ENCODE measurements around the gene IL5RA.

The IL5RA gene

DNA sequence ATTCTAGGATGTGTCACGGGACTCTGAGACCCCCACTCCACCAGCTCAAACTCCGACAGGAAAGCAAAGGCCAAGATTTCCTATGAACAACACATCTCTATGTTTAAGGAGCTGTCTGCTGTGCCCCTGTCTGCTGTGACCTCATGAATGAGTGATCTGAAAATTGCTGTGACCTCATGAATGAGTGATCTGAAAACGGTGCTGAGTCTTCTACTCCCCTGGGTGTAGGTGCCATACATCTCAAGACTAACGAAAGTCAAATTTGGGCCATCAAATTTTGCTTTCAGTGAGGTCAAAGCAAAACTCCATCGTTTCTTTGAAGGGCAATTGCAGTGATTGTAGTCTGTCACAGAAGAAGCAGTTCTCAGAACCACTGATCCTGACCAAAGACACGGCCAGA lies 24.4 kb downstream of the IL5RA start:
- TF ChIP-seq, protein P1, sequence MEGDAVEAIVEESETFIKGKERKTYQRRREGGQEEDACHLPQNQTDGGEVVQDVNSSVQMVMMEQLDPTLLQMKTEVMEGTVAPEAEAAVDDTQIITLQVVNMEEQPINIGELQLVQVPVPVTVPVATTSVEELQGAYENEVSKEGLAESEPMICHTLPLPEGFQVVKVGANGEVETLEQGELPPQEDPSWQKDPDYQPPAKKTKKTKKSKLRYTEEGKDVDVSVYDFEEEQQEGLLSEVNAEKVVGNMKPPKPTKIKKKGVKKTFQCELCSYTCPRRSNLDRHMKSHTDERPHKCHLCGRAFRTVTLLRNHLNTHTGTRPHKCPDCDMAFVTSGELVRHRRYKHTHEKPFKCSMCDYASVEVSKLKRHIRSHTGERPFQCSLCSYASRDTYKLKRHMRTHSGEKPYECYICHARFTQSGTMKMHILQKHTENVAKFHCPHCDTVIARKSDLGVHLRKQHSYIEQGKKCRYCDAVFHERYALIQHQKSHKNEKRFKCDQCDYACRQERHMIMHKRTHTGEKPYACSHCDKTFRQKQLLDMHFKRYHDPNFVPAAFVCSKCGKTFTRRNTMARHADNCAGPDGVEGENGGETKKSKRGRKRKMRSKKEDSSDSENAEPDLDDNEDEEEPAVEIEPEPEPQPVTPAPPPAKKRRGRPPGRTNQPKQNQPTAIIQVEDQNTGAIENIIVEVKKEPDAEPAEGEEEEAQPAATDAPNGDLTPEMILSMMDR (IDR thresholded peaks at IDR 0.05; ENCODE audit: low read depth, low read length, missing control alignments) = no peak
- H3K4me3 ChIP-seq (ENCODE audit: low read depth, low read length) = no peak overlapping the region
- DNase-seq (ENCODE audit: low read depth) = no peak
- in situ Hi-C loops (cut with HindIII; ENCODE audit: low sequenced_read_pairs) = no loop called here

DNA sequence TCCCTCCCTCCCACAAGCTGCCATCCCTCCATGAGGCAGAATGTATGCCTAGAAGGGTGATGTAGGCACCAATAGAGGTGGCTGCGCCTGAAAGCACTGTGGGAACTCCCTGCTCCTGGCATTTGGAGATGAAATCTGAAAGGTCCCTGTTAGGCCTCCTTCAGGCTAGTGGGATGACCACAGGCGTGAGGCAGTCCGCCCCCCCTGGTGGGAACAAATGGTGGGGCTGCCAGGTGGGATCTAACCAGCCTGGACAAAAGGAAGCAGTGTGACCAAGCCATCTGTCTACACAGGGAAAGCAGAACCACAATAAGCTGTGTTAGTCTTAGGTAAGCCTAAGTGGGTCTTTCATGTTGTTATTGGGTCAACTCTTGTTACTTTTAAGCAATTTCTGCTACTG lies 25.3 kb downstream of the IL5RA start:
- TF ChIP-seq, protein P1 (IDR thresholded peaks at IDR 0.05; ENCODE audit: low read depth, low read length, missing control alignments) = no peak
- in situ Hi-C loops (cut with HindIII; ENCODE audit: low sequenced_read_pairs) = no loop called here
- no peak overlapping the region for H3K4me3 ChIP-seq (ENCODE audit: low read depth, low read length)
- no peak for DNase-seq (ENCODE audit: low read depth)

DNA sequence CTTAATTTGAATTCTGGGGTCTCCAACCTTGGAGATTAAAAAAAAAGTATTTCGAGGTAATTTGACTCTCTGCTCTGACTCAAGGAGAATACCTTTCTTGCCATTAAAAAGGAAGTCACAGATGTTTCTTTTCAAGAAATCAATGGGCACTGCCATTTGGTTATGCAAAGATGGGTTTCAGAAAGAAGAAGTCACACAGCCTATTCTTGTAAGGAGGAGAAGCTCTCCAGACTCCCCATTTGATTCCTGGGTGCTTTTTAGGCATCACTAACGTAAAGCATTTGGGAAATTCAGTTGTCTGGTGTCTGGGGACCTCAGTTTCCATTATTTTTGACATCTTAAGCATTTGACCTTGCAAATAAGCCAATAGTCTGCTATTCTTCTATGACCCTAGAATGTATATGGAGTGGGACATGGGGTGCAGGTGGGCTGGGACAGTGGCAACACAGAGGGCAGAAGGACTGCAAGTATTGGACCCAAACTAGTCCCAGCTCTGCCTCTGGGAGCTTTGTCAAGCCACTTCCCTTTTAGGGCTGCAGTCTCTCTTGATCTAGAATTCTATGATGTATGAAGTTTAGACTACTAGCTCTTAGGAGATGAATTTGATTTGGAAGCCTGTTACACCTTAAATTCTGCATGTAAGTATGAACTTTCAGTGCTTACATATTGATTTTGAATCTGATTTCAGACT lies 27.8 kb downstream of the IL5RA start:
- H3K4me3 ChIP-seq (ENCODE audit: low read depth, low read length) = no peak overlapping the region
- in situ Hi-C loops (cut with HindIII; ENCODE audit: low sequenced_read_pairs) = no loop called here
- TF ChIP-seq, protein P1 (IDR thresholded peaks at IDR 0.05; ENCODE audit: low read depth, low read length, missing control alignments) = no peak
- no peak for DNase-seq (ENCODE audit: low read depth)

DNA sequence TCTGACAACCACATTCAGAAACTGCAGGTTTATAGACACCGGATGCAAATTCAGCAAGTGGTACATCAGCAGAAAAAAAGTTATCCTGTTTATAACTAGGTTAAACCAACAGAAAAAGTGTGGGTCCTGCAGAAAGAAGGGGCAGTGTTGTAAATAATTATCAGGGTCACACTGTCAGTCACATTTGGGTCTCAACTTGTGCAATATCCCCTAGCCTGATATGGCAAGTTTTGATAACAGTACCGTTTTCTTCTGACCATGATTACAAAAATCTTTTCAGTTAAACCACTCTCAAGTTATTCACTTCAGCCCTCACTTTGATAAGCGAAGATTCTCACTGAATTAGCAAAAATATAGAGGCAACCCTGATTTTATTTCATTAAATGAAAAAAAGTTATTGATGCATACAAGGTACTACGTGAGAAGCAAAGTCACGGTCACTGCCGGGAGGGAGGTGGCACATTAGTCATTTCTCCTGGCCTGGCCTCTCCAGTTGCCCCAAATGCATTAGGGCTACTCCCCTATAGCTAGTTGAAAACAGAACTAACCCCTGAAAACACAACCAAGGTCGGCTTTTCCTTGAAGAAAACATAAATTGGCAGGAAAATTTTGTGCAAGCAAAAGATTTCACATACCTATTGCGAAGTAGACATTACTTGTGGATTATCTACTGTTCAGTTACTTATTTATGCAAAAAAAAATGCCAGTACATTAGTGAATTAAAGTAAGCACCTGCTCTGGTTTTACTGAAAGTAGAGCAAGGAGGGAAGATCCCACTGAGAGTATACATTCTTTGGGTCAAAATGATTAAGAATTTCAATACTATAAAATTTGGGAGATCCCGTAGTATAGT lies 28.6 kb downstream of the IL5RA start:
- TF ChIP-seq, protein P1 (IDR thresholded peaks at IDR 0.05; ENCODE audit: low read depth, low read length, missing control alignments) = no peak
- H3K4me3 ChIP-seq (ENCODE audit: low read depth, low read length) = no peak overlapping the region
- DNase-seq (ENCODE audit: low read depth) = no peak
- in situ Hi-C loops (cut with HindIII; ENCODE audit: low sequenced_read_pairs) = no loop called here

DNA sequence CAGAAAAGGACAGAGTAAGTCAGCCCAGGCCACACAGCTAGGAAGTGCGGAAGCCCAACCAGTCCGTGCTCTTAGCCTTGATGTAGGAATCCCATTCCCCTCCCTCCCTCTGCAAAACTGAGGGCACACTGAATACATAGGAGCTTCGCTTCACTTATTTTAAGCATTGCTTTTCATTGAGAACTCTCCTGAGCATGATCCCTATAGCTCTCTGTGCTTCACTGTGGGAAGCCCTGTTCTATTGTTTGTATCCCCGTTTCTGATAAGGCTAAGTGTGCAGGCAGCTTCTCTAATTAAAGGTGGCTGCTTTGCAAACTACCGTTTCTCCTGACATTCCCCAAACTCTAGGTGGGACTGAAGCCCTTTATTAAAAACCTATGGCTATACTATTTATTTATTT lies 29.9 kb downstream of the IL5RA start:
- in situ Hi-C loops (cut with HindIII; ENCODE audit: low sequenced_read_pairs) = no loop called here

DNA sequence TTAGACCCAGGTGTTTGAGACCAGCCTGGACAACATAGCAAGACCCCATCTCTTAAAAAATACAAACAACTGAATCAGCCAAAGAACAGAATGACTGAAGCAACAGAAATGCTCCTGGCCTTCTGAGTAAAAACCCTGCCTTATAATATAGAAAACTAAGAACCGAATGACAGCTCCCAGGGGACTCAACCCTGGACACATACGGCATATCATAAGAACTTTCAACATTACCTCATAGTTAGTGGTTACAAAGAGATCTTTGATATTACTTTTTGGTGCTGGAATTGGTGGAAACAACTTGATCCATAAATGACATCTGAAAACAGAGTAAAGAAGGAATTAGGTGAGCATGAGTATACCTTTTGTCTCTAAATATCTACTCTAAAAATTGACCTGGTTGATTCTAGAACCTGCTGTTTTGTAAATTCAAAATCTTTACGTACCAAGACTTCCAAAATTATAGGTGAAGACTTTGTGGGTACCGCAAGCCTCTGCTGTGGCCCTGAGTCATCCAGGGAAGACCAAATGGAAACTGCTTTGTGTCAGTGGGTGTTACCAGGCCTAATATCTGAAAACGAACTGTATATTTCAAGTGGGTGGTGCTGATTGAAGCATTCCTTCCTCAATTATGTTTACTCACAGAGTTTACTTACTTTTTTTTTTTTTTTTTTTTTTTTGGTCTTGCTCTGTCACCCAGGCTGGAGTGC lies 35.5 kb downstream of the IL5RA start:
- no peak for DNase-seq (ENCODE audit: low read depth)
- no peak overlapping the region for H3K4me3 ChIP-seq (ENCODE audit: low read depth, low read length)
- in situ Hi-C loops (cut with HindIII; ENCODE audit: low sequenced_read_pairs) = no loop called here
- TF ChIP-seq, protein P1 (IDR thresholded peaks at IDR 0.05; ENCODE audit: low read depth, low read length, missing control alignments) = no peak

More for the DNA sequence above, 29.9 kb downstream of the IL5RA start:
- DNase-seq (ENCODE audit: low read depth) = no peak
- no peak overlapping the region for H3K4me3 ChIP-seq (ENCODE audit: low read depth, low read length)
- TF ChIP-seq, protein P1 (IDR thresholded peaks at IDR 0.05; ENCODE audit: low read depth, low read length, missing control alignments) = no peak
